Activated naive CD4-positive, alpha-beta T cell treated with anti-CD3 and anti-CD28 coated beads, Interleukin-2, amount 50 U/mL, for 16 hours (primary cell): ENCODE data around the gene BICC1.

Source experiments
- DNase-seq: peaks from one replicate; pipeline ENCODE4 v3.0.0-alpha.2; 2020

Gene BICC1

DNA sequence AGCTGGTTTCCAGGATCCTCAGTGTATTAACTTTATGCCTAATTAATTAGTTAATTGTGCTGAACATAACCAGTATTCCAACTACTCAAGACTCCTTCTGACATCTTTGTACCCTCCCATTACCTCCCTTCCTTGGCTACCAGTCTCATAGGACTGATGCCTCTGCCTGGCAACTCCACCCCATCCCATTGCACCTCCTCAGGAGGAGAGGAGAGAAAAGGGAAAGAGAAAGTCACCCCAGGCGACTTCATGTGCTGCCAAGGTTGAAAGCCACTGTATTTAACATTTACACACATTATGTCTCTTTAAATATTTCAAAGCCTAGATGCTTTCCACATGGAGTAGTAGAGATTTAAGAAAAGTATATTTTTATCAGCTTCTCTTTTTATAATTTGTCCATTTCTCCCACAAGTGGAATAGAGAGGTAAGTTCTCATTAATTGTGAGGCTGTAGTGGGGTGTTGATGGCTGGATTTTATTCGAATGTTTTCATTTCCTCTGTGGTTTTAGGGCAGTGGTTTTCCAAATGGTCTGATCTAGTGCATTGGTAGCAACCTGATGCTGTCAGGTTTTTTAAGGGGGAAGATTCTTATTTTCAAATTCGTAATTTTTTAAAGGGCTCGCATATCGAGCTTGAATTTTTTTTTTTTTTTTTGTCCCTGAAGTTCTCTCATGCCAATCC, 148.0 kb downstream of the BICC1 start:
- no peak for DNase-seq

- no peak for DNase-seq
Measured at GRCh38 chr10:58661336-58661735, 148.7 kb downstream of the BICC1 start.

DNA sequence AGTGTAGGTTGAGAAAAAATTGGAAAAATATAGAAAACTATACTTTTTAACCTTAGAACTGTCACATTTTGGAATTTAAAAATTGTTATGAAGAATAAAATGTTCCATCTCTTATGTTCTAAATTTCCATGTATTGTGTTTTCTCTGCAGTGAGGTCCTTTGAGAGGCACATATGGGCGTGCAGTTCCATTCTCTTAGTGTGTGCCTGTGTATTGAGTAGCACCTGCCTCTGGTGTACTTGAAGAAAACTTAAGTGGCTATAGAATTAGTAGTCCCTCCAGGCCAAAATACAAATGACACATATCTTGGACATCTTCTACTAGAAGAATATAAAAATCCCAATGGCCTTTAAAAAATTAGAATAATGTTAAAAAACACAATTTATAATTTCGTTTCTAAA, 149.2 kb downstream of the BICC1 start:
- DNase-seq, result no peak

- no peak for DNase-seq
Measured at GRCh38 chr10:58662314-58662713, 149.6 kb downstream of the BICC1 start.

DNA sequence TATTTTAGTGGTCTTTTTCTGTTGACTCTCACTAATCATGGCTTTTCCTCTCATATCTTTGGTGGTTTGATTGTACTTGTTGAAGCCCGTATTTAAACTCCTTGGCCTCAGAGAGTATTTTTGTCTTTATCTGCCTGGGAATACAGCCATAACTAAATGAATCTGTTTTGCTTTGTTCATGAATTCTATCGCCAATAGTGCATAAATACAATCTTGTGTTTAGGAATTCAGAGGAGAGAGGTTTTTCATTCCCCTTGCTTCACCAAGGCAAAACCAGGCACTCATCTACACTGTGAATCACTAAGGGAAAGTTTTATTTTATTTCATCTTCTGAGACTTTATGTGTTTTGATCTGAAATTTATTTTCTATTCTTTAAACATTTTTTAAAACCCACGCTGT, 152.7 kb downstream of the BICC1 start:
- DNase-seq, result no peak

- no peak for DNase-seq
Measured at GRCh38 chr10:58666024-58666423, 153.4 kb downstream of the BICC1 start.

- no peak for DNase-seq
Measured at GRCh38 chr10:58667658-58668310, 155.1 kb downstream of the BICC1 start.

DNA sequence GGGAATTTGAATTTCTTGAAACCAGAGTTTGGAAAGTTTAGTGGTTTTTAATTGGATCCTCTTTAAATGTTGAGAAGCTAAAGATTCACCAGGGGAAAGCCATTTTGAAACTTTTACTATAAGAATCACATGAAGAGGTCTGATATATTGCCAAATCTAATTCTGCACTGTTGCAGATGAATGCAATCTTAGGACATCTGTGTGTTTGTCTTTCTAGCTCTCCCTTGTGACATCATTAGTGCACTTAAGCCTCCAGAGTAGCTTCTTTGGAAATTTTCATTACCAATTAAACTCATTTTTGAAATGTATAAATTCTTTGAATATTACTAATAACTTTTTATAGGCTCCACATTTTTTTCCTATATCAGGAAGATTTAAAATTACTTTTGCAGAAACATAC, 160.2 kb downstream of the BICC1 start:
- no peak for DNase-seq

GRCh38 chr10:58674251-58674650, 161.6 kb downstream of the BICC1 start:
- no peak for DNase-seq

DNA sequence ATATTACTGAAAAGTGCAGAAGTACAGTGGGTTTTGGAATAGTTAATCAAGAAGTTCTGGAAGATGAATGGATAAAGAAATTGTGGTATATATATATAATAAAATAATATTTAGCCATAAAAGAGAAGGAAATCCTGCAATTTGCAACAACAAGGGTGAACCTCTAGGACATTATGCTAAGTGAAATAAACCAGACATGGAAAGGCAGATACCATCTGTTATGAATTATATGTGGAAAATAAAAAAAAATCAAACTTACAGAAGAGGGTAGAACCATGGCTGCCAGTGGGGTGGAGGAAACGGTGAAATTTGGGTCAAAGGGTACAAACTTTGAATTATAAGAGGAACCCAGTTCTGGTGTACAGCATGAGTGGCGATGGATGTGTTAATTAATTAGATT, 162.6 kb downstream of the BICC1 start:
- DNase-seq, result no peak

DNA sequence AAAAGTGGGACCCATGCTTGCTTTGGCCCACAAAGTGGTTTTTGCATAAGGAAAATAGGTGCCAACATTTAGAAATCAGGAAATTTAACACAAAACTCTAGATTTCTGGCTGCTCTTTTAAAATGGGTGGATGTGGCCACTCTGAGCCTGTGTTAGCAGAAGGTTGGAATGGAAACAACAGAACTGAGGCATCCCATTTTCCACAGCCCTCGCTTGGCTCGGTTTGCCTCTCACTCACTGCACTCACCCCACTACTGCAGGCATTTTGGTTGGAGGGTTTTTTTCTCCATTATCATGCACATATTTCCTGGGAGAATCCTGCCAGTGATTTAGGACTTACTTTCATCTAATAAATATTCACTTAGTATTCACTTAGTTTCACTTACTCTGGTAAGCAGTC, 178.9 kb downstream of the BICC1 start:
- no peak for DNase-seq

- no peak for DNase-seq
Measured at GRCh38 chr10:58693919-58694318, 181.2 kb downstream of the BICC1 start.

DNA sequence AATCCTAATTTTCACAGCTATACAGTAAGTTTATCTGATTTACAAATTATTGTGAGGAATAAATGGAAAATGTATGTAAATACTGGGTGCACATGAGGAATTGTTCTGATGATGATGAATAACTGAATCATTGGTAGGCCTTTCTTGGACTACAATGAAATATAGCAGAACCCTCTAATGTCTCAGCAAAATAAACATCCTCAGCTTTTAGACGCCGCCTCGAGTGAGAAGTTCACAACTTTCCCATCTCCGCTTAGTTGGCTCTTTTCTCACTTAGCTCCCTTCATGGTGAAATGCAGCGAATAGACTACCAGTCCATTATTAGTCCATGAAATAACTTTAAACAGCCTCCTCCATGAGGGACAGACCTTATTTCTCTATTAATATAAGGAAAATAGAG, 182.3 kb downstream of the BICC1 start:
- DNase-seq, result no peak

DNA sequence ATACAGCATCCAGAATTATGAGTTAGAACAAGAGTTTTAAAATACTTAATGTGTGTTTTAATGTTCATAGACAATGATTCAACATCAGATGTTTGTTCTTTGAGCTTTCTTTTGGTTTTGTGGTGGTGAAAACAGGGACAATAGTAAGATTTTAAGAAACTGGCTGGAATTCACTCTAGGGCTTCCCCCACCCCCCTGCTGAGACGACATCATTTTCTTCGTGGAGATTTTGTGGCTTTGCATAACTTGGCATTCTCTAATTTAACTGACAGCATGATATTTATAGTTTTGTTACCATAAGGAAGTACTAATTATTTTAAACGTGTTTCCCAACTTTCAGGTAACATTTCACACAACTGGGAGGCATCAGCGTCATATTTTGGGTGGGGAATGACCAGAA, 184.1 kb downstream of the BICC1 start:
- DNase-seq, result no peak

DNA sequence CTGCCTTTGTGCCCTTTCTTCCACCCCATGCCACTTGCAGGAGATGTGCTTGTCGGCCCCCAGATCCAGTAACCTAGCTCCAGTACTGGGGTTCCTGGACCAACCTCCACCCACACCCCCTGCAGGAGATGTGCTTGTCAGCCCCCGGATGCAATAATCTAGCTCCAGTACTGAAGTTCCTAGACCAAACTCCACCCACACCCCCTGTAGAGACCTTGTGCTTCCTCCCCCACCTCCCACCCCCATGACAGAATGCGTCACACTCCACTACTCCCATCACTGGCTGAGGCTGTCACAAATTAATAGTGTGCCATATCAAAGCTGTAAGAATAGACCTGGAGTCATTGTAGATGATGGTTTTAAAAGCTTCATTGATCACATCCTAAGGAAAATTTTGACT, 185.0 kb downstream of the BICC1 start:
- DNase-seq, result no peak

- no peak for DNase-seq
Measured at GRCh38 chr10:58698777-58699356, 186.2 kb downstream of the BICC1 start.

DNA sequence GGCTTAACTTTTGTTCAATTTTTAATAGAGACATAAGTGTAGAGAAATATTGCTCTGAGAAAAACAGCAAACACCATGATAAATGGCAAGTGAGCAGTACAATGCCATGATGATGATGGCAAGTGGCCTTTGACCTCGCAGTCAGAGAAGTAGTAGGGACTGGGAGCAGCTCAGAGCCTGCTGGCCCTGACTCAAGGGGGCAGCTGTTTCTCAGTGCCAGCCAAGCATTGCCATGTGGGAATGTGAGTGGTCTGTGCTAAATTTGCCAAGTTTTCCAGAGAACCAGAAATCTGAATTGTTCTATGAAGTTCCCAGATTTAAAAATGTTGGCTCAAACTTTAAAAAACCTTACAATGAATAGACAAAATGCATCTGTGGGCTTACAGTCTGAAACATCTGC, 187.9 kb downstream of the BICC1 start:
- DNase-seq, result no peak

GRCh38 chr10:58701405-58702135, 188.9 kb downstream of the BICC1 start:
- DNase-seq, result no peak

GRCh38 chr10:58704226-58704625, 191.6 kb downstream of the BICC1 start:
- no peak for DNase-seq

DNA sequence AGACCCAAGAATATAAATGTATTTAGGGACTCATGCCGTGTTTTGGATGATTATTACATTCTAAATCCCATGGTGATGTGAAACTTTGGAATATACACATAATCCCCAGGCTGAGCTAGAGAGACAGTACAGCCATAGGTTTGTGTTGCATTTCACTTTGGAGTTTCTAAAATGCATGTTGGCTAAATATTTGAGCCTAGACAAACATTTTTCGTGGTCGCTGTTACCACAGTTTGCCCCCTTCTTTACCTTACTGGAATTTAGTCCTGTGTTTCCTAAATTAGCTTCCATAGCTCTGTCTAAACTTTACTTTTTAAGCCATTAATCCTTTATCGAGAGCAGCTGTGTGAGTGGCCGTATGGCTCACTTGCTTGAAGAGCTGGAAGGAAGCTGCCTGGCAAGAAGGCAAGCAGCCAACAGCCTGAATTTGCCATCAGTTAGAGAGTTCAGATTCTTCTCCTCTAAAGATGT, 192.0 kb downstream of the BICC1 start:
- no peak for DNase-seq

DNA sequence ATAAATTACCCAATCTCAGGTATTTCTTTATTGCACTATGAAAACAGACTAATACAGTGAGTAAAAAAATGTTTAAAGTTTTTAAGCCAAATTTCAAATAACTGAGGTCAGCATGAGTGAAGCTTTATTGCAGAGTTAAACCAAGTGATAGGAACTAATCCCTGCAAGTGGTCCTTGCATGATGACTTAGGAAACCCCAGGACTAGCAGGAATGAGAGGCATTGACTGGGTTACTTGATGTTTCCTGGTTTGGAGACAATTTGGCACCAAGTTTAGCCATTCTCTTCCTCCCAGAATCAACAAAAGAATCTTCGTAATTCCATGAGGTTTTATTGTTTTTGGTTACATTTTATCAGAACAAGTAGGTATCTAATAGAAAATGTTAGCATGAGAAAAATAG, 194.2 kb downstream of the BICC1 start:
- DNase-seq, result no peak

DNA sequence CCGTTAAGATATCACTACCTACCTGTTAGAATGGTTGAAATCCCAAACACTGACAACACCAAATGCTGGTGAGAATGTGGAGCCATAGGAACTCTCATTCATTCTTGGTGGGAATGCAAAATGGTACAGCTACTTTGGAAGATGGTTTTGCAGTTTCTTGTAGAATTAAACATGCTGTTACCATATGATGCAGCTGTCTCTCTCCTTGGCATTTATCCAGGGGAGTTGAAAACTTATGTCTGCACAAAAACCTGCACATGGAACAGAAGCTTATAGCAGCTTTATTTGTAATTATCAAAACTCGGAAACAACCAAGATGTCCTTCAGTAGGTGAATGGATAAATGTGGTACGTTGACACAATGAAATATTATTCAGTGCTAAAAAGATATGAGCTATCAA, 199.5 kb downstream of the BICC1 start:
- no peak for DNase-seq

DNA sequence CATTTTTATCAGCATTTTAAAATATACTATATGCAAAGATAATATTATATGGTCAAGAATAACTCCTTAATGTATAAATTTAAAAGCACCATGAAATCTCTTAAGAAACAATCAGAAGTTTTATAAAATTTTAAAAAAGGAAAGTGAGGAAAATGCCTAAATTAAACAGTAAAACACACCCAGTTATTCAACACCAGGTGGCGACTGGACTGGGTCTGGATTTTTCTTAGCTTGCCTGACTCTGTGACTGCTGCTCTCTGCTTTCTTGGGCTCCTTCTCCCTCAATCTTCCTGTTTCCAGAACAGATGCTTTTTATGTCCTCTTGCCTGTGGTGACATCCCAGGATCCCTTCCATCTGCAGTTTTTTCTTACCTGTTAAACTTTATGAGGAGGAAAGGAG, 200.3 kb downstream of the BICC1 start:
- DNase-seq, result no peak

GRCh38 chr10:58714409-58714808, 201.7 kb downstream of the BICC1 start:
- DNase-seq, result no peak
